Measurements from ENCODE around the gene TMTC4. TPM values are rescaled to one million over a fixed set of nuclear protein-coding genes. Genes with fewer than 3 reads are reported as not detected.
"Not testable (repeated sequence)": the region's sequence is repeated elsewhere in the genome, so short reads cannot be mapped to it uniquely, and the experiment has no call there.

Gene TMTC4
- total RNA-seq, 1 donor from 2014 or later, result 22.9 TPM

GRCh38 chr13:100627120-100627519 lies 47.5 kb downstream of the TMTC4 start:
- no peak for DNase-seq

- no peak for DNase-seq
These were observed 49.1 kb downstream of the TMTC4 start for GRCh38 chr13:100625447-100625846.

DNA sequence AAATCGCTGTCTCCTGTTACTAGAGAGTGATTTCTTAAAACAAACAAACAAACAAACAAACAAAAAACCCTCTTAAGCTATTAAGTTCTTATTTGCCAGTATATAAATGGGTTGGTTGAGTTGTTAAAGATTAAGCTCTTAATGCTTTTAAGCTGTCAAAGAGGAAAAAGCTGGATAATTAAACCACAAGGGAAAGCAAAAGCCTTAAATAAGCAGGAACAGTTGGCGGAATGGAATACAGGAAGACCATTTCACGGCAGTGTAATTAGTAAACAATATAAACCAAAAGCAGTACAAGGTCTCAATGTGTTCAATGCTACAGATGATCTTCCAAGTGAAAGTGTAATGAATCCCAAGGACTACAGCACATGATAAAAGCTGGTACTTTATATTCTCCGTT lies 53.8 kb downstream of the TMTC4 start:
- DNase-seq, result no peak

DNA sequence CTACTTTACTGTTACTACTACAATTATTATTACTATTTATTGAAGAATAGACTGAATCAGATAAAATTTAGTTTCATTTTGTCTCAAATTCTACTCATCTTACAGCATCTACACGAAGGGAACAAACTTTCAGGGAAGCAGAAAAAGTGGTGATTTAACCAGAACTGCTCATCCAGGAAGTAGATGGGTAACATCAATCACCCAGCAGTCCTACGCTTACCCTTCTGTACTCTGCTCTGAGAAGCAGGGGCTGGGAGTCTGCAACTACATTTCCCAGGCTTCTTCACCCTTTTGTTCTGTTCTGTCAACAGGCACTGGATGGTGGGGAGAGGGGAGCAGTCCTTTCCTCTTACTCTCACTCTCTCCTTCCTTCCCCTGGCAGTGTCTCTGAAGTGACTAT lies 54.7 kb downstream of the TMTC4 start:
- no peak for DNase-seq

GRCh38 chr13:100618897-100619296 lies 55.7 kb downstream of the TMTC4 start:
- not testable (repeated sequence) for DNase-seq

DNA sequence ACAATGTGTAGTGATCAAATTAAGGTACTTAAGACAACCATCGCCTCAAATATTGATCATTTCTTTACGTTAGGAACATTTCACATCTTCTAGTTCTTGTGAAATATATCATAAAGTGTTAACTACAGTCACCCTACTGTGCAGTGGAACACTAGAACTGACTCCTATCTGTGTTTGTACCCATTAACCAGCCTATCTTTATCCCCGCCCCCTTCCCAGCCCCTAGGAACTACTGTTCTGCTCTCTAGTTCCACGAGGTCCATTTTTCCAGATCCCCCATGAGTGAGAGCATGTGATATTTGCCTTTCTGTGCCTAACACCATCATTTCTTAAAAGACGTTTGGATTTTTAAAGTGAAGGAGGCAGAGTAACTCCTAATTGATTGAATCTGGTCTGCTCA lies 61.6 kb downstream of the TMTC4 start:
- DNase-seq, result no peak

DNA sequence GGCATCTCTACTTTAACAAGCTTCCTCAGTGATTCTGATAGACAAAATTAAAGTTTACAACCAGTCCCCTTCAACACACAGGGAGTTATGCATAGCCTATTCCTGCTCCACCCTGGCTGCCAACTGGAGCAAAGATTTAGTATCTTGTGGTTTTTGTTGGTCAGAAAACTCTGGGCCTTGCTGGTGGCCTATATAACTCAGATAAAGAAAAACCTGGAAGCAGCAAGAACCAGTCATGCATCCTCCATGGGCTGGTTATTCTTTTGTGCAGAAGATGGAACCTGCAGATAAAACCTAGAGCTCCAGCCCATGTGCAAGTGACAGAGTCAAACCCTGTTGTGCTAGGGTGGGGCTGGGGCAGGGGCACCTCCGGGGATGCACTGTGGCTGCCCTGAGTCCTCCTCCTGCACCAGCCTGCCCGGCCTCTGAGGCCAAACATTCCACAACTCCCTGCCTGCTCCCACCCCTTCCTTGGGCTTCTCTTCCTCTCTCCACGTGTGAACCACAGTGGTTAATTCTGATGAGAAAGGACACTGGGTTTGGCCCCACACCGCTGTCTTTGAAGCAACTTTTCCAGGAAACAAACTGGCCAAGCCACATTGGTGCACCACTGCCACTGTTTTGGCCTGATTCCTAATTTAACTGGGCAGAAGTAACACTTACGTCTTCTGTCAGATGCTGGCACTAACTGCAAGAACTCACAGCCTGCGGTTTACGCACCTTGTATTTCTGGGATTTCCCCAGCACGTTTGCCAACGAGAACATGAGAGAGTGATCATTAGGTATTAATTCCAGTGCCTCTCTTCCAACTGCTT lies 62.7 kb downstream of the TMTC4 start:
- no peak for DNase-seq

GRCh38 chr13:100610391-100611347 lies 63.9 kb downstream of the TMTC4 start:
- no peak for DNase-seq

DNA sequence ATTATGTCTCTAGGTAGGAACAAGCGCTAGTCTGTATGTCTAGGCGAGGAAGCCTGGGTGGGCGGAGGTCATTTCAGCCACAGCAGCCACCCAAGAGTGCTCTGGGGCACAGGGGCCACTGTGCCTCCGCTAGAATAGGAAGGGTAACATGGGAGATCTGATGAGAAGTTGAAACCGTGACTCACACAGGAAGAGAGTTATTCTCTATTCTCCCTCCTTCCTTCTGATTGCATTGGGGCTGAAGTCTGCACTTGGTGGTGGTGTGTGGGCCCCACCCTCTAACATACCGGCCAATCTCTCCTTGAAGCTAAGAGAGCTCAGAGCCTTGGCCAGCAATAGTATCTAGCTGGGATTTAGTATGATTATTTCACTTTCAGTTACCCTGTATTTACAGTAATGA lies 65.7 kb downstream of the TMTC4 start:
- no peak for DNase-seq

- no peak for DNase-seq
These were observed 66.1 kb downstream of the TMTC4 start for GRCh38 chr13:100608489-100608888.

GRCh38 chr13:100604918-100605710 lies 69.5 kb downstream of the TMTC4 start:
- DNase-seq, result no peak

DNA sequence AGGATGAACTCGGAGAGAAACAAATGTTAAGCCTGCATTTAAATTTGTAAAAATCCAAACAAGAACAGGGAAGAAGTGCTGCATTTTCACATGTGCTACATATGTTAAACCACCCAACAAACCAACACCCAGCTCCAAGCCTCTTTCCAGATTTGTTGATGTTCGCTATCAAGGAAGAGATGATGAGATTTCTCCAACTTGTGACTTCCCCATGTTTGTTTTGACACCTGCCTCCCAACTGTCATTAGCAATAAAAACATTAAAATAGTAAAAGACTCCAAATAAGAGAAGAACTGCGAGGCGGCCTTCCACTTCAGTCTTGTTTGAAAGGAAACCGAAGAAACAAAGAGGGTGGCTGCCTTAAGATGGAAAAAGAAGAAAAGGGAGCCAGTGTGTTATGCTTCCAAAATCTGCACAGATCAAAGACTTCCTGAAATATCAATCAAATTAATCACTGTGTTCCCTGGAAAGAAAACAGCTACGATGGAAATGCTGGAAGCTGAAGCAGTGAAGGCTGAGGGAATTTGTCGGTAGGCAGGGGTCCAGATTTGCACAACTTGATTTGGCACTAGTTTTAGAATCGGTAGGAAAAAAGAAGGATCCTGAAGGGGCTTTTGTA lies 72.0 kb downstream of the TMTC4 start:
- DNase-seq, result peak; percentile 71

GRCh38 chr13:100601716-100602115 lies 72.9 kb downstream of the TMTC4 start:
- DNase-seq, result no peak

DNA sequence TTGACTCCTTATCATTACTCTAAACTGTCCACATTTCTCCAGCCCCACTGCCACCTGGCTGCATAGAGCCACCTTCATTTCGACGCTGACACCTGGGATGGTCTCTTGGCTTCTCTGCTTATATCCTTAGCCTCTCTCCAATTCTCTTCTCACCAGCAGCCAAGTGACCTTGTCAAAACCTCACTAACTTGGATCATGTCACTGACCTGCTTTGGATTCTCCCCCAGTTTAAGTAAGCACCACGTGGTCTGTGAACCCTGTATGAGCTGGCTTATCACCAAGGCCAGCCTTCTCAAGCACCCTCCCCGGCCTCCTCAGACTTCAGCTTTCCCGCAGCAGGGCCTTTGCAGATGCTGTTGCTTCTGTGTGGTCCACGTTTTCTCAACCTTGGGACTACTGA lies 73.7 kb downstream of the TMTC4 start:
- DNase-seq, result no peak

DNA sequence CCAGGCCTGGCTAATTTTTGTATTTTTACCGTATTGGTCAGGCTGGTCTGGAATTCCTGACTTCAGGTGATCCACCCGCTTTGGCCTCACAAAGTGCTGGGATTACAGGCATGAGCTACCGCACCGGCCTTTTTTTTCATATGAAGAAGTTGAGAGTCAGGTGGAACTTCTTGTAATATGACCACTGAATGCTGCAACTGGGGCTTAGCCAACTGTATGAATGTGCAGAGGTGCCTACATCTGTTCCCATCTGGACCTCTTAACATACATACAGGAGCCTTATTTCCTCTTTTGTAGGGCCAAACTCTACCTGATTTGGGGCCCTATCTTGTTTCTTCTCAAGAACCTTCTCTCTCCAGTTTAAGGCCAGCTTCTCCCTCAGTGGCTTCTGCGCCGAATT lies 74.1 kb downstream of the TMTC4 start:
- no peak for DNase-seq

DNA sequence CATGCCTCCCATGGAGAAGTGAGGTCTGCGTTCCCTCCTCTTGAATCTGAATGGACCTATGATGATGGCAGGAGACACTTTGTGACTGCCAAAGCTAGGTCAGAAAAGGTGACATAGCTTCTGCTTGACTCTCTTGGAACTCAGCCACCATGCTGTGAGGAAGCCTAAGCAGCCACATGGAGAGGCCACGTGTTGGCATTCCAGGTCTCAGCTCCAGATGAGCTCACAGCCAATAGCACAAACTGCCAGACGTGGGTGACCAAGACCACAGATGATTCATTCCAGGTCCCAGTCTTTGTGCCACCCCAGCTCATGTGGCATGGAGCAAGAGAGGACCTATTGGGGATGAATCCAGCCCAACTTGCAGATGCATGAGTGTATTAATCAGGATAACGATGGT lies 77.3 kb downstream of the TMTC4 start:
- no peak for DNase-seq

DNA sequence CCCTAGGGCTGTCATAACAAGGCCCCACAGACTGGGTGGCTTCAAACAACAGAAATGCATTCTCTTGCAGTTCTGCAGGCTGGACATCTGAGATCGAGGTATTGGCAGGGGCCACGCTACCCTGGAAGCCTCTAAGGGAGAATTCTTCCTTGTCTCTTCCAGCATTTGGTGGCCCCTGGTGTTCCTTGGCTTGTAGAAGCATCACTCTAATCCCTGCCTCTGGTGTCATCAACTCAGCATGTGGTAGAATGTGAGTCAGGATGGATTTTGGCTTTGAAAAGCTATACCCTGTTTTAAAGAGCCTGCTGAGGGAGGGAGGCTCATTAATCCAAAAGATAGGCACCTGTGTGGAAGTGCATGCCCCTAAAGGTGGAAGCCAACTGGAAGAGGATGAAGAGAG lies 78.1 kb downstream of the TMTC4 start:
- DNase-seq, result no peak

DNA sequence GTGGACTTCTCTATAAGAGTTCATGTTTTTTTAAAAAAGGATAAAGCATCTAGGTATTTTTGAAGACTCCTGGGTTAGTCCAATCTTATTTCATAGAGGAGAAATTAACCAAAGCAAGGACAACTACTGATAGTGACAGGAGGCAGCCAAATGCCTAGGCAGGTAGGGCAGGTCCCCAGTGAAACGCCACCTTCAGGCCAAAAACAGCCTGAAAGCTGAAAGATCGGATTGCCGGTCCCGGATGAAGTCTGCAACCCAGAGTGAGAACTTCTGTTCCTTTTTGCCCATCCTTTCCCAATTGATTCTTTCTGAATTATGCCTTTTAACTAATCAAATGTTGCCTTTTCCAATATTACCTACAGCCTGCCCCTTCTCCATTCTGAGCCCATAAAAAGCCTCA lies 79.9 kb downstream of the TMTC4 start:
- no peak for DNase-seq

- DNase-seq, result no peak
These were observed 80.3 kb downstream of the TMTC4 start for GRCh38 chr13:100594255-100594654.

- DNase-seq, result no peak
These were observed 85.3 kb downstream of the TMTC4 start for GRCh38 chr13:100589178-100589725.

DNA sequence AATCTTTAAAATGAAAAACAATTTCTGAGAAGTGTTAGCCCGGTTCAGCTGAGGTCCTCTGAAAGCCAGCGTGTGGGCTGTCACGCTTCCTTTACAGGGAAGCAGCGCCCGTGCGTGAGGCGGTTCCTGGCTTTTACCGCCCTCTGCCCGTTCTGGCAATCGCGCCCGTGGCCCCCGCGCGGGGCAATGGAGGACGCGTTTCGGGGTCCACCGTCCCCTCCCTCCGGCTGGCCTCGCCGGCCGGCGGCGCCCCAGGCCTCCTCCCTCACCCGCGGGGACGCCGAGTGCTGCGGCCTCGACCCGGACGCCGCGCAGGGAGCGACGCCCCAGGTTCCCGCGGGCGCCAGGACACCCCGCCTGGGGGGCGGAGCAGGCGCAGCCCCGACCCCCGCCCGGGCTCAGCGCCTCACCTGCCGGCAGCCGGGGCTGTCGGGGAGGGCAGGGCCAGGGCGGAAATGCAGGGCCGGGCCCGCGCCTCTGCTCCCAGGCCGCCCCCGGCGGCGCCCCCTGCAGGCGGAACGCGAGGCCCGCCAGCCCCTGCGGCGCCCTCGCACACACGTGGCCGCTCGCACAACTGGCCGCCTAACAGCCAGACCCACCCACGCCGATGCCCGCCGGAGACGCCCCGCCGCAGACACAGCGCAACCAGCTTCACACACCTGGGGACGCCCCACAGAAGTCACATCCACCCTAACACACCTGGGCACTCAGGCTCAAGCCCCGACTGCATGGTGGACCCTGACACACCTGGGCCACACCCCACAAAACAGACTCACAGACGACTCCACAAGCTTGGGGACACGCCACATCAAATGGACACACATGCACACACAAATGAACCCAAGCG lies 86.0 kb downstream of the TMTC4 start, which contains the start of gene GGACT:
Gene GGACT (minus strand): TSS at position 459 of the 847 bp plus-strand sequence. CDS start 56,198 bp downstream, outside the sequence.
- DNase-seq, result no peak

All from skin of body (tissue), 2 donors.